HAP-1 (cell line): ENCODE data around the gene ZMYND8.

Experiments
- DNase-seq, 2 experiments: peaks; one replicate each; pipeline ENCODE4 v3.0.0-alpha.2; 2016 to 2020; ENCODE audit warnings: low spot score in 2 of 2
- H3K27me3 ChIP-seq: fragments of 250-450 bp; sonication (Bioruptor Pico); 2 replicates; pipeline ENCODE4 v1.5.1; 2020; ENCODE audit warnings: low read depth, mild to moderate bottlenecking, moderate library complexity
- H3K36me3 ChIP-seq: fragments of 250-450 bp; sonication (Bioruptor Pico); replicated peaks from 2 replicates; pipeline ENCODE4 v1.5.1; 2020; ENCODE audit warnings: mild to moderate bottlenecking
- H3K4me1 ChIP-seq: fragments of 250-450 bp; sonication (Bioruptor Pico); 2 replicates; pipeline ENCODE4 v1.5.1; 2020; ENCODE audit warnings: mild to moderate bottlenecking
- H3K4me3 ChIP-seq: fragments of 250-450 bp; sonication (Bioruptor Pico); 2 replicates; pipeline ENCODE4 v1.5.1; 2020; ENCODE audit warnings: mild to moderate bottlenecking, moderate library complexity
- H3K9me3 ChIP-seq: fragments of 250-450 bp; sonication (Bioruptor Pico); 2 replicates; pipeline ENCODE4 v1.5.1; 2020; ENCODE audit warnings: mild to moderate bottlenecking, moderate library complexity
- in situ Hi-C: fragments of 300-500 bp; cut with MboI; formaldehyde crosslinking; loops from 3 replicates; pipeline ENCODE4 v1.14.3; 2020; ENCODE audit warnings: low sequenced_read_pairs, inconsistent platforms, mixed read lengths

ZMYND8 gene

DNA sequence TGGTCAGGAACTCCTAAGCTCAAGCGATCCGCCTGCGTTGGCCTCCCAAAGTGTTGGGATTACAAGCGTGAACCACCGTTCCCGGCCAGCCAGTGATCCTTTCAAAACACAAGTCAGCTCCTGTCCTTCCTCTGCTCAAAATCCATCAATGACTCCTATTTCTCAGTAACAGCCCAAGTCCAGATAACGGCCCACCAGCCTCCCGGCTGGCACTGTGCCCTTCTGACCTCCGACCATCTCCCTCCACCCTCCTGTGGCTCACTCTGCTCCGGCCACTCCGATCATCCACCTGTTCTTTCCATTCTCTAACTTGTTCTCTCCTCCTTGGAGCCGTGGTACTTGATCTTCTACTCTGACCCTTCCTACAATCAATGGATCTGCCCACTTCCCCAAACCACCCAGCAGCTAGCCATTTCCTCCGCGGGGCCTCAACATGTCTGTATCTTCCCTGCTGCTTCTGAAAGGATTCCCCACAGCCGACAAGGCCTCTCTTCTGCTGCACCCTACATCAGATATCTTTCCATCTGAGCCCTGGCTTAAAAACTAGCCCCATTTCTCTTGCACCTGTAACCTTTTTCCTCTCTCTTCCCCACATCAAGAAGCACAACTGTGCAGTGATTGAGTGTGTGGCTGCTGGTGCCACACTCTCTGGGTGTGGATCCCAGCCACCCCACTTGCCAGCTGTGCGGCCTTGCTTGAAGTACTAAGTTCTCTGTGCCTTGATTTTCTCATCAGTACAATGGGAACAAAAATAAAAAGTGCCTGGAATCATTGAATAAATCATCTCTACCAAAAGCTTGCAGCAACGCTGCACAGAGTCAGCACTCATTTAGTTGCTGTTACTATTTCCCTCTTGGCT is 6.1 kb upstream of the ZMYND8 start:
- H3K4me1 ChIP-seq: peaks cover 41% of the 10 kb centered on the region

DNA sequence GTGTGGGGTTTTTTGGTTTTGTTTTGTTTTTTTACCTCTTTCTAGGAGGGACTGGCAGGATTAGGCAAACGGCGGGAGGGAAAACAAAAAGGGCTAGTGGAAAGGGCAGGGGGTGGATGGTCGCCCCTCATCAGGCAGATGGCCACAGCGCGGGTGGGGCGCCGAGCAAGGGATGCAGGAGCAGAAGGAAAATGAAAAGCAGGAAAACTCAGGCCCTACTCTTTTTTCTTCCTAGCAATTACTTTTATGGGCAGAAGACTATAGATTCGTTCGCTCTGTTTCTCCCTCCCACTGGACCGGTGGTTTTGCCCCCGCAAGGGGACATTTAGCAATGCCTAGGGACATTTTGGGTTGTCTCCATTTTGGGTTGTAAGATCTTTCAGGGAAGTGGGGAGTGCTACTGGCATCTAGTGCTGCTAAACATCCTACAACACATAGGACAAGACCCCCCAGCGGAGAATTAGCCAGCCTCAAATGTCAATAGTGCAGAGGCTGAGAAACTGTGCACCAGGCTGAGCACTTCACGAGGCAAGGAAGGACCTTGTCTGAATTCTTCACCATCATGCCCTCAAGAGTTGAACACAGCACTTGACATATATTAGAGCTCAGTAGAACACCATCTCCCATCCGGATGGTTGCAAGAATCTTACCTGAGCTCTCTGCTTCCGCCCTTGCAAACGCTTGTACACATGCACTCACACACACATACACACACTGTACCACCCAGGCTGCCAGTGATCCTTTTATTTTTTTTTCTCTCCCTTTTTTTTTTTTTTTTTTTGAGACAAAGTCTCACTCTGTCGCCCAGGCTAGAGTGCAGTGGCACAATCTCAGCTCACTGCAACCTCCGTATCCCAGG is 4.8 kb upstream of the ZMYND8 start:
- in situ Hi-C loops: no loop called here
- no peaks in the 10 kb centered on the region for H3K9me3 ChIP-seq
- H3K4me1 ChIP-seq: peaks cover 52% of the 10 kb centered on the region
- no peak overlapping the region; the same call in 1 of the 2 replicates for H3K4me3 ChIP-seq
- no peaks in the 10 kb centered on the region for H3K36me3 ChIP-seq
- no peak for DNase-seq
- no peaks in the 10 kb centered on the region for H3K27me3 ChIP-seq

More for the DNA sequence above, 6.1 kb upstream of the ZMYND8 start:
- H3K36me3 ChIP-seq: no peaks in the 10 kb centered on the region
- no peak for DNase-seq
- H3K9me3 ChIP-seq: no peaks in the 10 kb centered on the region
- H3K27me3 ChIP-seq: no peaks in the 10 kb centered on the region
- no peak overlapping the region for H3K4me3 ChIP-seq
- in situ Hi-C loops: no loop called here

DNA sequence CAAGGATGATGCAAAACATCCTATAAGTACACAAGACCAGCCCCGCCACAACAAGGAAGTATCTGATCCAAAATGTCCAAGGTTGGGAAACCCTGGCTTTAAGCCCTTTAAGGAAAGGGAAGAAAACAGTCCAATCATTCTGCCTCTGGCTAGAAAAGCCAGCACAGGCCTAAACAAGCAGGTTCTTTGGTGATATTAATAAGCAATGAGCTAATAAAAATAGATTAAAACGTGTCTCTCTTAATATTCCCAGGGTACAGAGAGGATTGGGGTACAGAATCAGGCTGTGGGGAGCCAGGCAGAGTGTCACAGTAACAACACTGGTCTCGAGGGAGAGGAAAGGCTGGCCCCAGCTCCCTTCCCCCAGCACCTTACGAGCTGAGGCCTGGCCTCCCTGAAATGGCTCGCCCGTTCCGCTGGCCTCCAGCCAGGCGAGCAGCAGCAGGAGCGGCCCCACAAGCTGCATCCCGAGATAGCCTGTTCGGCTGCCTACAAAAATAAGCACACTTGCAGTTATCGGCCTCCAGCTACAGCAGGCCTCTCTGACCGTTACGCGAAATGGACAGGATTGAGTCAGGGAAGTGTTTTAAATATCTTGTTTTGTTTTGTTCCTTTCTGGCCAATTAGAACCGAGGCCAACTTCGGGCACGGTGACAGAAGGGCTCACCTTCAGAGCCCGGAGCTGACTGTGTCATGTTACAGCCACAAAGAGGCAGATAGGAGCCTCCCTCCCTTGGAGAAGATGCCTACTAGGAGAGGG is 4.0 kb upstream of the ZMYND8 start:
- Histone ChIP-seq H3K4me1 (peaks cover 53% of the 10 kb centered on the region), H3K27me3 (no peaks in the 10 kb centered on the region), H3K4me3 (peak overlapping the region; percentile 18), H3K9me3 (no peaks in the 10 kb centered on the region), H3K36me3 (no peaks in the 10 kb centered on the region)
- in situ Hi-C loops: no loop called here
- DNase-seq: peak; percentile 86 to 90

DNA sequence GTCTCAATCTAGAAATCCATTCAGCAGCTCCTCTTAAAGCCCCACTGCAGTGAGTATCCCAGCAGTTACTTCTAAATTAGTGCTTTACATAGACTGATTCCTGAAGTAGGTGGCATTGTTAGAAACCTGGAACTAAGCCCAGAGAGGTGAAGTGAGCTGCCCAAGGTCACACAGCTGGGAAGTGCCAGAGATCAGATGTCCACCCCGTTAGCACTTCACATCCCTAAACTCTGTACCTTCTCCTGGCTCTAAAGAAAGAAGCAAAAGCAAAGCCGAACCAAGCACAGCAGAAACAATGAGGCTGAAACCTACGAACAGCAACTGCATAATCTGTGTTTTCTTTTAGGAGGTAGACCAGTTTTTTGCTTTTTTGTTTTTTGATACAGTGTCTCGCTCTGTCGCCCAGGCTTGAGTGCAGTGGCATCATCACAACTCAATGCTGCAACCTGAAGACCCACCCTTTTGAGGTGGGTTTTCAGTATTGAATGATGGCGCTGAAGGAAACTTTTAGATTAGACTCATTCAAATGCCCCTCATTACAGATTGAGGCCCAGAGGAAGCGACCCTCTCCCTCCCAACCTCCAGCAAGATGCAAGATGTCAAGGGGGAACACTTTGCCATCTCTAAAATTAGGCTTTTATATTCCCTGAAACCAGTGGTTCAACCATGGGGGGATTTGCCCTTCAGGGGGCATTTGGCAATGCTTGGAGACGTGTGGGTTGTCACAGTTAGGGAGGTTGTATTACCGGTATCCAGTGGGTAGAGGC is 3.2 kb upstream of the ZMYND8 start:
- H3K9me3 ChIP-seq: no peaks in the 10 kb centered on the region
- no peak overlapping the region for H3K4me3 ChIP-seq
- no peaks in the 10 kb centered on the region for H3K36me3 ChIP-seq
- in situ Hi-C loops: no loop called here
- H3K4me1 ChIP-seq: peaks cover 60% of the 10 kb centered on the region
- no peak for DNase-seq
- no peaks in the 10 kb centered on the region for H3K27me3 ChIP-seq

DNA sequence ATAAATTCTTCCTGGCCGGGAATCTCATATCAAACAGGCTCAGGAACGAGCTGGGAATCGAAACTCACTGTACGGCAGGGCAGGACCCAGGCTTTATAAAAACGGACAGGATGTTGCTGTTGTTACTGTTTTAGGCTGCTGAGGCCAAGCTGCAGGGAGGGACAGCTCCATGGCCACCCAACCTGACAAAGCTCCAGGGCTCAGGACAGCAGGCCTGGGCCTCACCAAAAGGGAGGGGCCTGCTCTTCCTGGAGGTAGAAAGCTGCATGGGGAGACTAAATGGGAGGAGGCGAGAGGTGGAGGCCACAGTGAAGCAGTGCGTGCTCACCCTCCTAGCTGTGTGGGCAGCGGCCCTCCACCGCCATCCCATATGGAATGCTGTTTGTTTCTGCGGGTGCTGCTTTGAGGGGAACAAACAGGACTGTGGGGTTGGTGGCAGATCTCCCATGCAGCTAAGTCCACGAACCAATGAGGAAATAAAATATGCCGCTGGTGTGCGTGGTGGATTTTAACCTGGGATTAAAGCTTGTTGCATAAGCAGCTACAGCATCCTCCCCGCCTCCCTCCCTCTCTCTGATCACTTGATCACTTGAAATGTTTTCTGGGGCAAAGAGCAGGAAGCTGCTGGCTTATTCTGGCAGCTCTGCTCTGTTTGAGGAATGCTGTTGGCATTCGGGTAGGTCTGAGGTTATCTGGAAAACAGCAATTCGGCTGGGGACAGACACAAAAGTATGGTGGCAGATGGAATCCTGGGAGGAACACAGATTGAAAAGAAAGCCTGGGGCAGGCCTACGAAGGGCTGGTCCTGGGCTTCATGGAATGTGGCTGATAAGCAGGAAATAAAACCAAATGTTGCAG is 2.4 kb upstream of the ZMYND8 start:
- Histone ChIP-seq H3K9me3 (no peaks in the 10 kb centered on the region), H3K27me3 (no peaks in the 10 kb centered on the region), H3K4me1 (peaks cover 68% of the 10 kb centered on the region), H3K36me3 (no peaks in the 10 kb centered on the region), H3K4me3 (peak overlapping the region; percentile 12)
- peak; percentile 74 to 79 for DNase-seq
- in situ Hi-C loops: no loop called here

DNA sequence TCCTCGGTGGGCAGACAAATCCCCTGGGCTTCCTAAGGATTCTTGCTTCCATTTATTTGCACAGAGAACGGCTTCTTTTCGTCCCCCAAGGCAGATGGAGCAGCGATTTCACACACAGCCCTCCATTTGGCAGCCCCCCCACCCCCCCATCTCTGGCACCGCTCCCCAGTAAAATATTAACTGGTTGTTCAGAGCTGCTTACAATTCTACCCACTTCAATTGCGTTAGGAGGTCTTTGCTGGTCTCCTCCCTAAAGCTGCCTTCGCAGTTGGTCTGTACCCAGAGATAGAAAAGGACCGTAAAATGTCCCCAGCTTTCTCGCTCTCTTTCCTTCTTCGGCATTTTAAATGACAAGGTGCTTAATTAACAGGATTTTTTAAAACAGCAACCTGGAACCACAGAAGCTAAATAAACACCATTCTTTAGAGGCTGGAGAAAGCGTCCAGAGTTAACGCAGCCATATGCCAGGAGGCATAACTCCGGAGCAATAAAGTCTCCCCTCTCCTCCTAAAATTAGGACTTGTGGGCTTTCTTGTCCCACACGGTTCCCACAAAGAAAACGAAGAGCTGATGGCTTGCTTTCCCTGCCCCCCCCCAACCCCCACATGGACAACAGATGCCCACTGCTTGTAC is 1.7 kb upstream of the ZMYND8 start:
- DNase-seq: no peak
- in situ Hi-C loops: no loop called here
- peaks cover 75% of the 10 kb centered on the region for H3K4me1 ChIP-seq
- H3K27me3 ChIP-seq: no peaks in the 10 kb centered on the region
- H3K4me3 ChIP-seq: peak overlapping the region; percentile 12
- no peaks in the 10 kb centered on the region for H3K36me3 ChIP-seq
- H3K9me3 ChIP-seq: no peaks in the 10 kb centered on the region

DNA sequence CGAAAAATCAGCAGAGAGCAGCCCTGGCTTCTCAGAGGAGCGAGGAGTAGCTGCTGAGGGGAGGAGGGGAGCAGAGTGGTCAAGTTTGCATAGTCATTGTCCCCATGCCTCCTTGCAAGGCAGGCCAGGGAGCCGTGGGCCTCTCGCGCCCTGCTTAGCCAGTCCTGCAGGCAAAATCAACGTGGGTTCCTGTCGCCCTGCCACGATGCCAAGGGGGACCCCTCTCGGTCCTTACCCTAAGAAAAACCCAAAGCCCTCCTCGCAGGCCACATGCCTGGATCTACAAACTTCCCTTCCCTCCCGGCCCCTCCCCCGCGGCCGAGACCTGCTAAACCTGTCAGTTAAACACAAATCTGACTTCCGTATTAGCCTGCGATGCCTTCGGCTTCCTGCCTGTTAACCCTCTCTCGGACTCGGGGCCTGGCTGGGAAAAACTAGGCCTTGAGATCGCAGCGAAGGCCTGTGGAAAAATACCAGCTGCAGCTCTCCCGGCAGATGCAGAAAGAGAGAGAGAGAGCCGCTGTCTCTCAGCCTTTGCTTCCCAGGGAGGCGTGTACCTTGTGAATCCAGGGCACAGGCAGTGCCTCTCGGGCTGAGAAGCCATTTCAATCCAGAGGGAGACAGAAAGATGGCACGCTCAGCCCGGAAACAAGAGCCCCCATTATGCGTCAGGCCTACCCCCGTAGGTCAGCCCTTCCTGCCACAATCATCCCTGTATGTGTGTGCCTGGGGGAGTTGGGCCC is 968 bp upstream of the ZMYND8 start:
- Histone ChIP-seq H3K36me3 (no peaks in the 10 kb centered on the region), H3K27me3 (no peaks in the 10 kb centered on the region), H3K4me3 (peak overlapping the region; percentile 10), H3K9me3 (no peaks in the 10 kb centered on the region), H3K4me1 (peaks cover 82% of the 10 kb centered on the region)
- in situ Hi-C loops: no loop called here
- peak; percentile 88 to 90 for DNase-seq

DNA sequence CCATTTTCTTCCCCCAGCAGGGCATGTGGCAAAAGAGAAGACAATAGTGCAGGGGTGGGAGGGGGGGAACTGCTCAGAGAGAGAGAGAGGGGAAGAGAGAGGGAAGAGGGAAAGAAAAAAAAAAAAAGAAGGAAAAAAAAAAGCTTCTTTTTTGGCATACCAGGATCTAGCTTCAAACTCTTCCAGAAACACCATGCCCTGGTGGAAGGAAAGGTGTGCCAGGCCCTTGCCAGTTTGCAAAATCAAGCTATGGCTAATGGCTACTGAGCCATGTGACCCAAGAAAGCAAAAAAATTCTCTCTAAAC is 326 bp downstream of the ZMYND8 start:
- in situ Hi-C loops: no loop called here
- H3K4me3 ChIP-seq: peak overlapping the region; percentile 32
- peaks cover 90% of the 10 kb centered on the region for H3K4me1 ChIP-seq
- H3K36me3 ChIP-seq: no peaks in the 10 kb centered on the region; the same call in 1 of the 2 replicates
- H3K27me3 ChIP-seq: no peaks in the 10 kb centered on the region
- DNase-seq: no peak
- no peaks in the 10 kb centered on the region for H3K9me3 ChIP-seq

DNA sequence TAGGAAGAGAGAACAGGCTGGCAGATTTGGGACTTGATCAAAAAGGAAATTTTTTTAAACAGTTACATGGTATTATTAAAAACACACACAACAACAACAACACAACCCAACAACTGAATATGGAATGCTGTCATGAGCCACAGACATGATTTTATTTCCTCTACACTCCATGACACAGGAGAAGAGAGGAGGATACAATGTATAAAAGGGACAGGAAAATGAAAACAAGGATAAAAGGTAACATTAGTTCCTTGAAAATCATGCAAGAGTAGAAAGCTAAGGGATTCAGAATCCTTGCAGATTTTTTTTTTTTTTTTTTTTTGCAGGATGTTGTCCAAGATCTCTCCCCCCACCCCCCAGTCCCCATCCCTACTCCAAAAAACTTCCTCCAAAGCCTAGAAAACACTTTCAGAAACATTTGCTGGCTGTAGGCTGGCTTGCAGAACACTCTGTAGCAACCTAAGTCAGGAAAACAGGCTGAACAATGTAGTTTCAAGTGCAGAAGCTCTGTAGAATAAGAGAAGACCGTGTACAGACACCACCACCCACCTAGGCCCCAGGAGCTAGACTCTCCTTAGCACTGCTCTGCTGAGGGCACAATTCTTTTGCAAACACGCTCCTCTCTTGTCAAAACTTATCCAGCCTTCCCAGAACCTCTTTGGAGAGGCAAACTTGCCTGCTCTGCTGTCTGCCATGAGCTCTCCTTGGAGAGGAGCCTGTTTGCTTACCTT is 845 bp downstream of the ZMYND8 start:
- H3K4me3 ChIP-seq: peak overlapping the region; percentile 32
- H3K27me3 ChIP-seq: no peaks in the 10 kb centered on the region
- H3K9me3 ChIP-seq: no peaks in the 10 kb centered on the region
- no peaks in the 10 kb centered on the region; the same call in 1 of the 2 replicates for H3K36me3 ChIP-seq
- in situ Hi-C loops: no loop called here
- peaks cover 90% of the 10 kb centered on the region for H3K4me1 ChIP-seq
- peak in 1 of 2 experiments; percentile 39 for DNase-seq

DNA sequence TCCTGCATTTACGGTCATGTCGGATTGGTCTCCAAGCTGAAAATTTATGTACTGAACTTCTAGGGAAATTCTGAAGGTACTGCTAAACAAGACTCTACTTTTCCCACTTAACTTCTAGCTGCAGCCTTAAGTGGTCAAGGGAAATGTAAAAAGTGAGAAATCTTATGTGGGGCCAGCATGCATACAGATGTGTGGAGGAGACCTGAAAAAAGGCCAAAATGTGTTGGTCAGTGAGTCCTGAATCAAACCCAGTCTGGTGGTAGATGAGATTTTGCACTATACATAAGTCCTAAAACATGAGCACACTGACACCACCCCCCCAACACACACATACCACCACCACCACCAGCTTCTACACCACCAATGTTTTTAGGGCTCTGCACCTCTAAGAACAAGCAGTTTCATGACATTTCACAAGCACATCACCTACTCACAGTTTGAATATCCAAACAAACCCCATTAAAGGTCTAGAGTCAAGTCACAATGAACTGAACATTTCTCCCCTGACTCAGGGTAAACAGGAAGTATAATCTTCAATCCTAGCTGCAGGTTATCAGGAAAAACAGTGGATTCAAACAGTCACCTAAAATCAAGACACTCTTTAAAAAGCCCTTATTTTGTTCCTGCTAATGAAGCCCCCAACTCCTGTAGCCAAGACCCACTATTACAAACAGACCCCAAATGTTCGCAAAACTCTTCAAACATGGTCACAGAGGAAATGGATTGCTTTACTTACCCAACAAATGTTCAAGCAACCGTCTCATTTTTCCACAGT is 1.6 kb downstream of the ZMYND8 start:
- no peak for DNase-seq
- in situ Hi-C loops: no loop called here
- Histone ChIP-seq H3K27me3 (no peaks in the 10 kb centered on the region), H3K9me3 (no peaks in the 10 kb centered on the region), H3K4me1 (peaks cover 88% of the 10 kb centered on the region), H3K36me3 (no peaks in the 10 kb centered on the region; the same call in 1 of the 2 replicates), H3K4me3 (peak overlapping the region; percentile 32)

DNA sequence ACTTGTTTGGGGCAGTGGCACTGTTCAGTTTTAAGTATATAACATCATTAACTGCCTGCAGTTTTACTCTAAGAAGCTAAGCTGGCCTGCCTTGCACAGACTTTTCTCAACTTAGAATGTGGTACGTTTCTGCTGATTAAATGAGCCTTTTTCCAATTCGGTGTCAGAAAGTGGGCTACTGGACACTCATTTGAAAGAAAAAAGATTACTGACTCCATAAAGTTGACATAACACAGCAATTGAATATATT is 2.1 kb downstream of the ZMYND8 start:
- in situ Hi-C loops: no loop called here
- no peak for DNase-seq
- peaks cover 88% of the 10 kb centered on the region for H3K4me1 ChIP-seq
- no peaks in the 10 kb centered on the region; the same call in 1 of the 2 replicates for H3K36me3 ChIP-seq
- H3K27me3 ChIP-seq: no peaks in the 10 kb centered on the region
- peak overlapping the region; percentile 32 for H3K4me3 ChIP-seq
- H3K9me3 ChIP-seq: no peaks in the 10 kb centered on the region
